ENCODE data around the gene MC1R. TPM values are rescaled to one million over a fixed set of nuclear protein-coding genes. Genes with fewer than 3 reads are reported as not detected.
"Not testable (repeated sequence)": the region's sequence is repeated elsewhere in the genome, so short reads cannot be mapped to it uniquely, and the experiment has no call there.

MC1R gene
- total and polyA plus RNA-seq, 2 donors = 0.99 to 20.4 TPM

GRCh38 chr16:89910717-89911354, 7.8 kb upstream of the MC1R start:
- H3K36me3 ChIP-seq (ENCODE audit: control insufficient read depth in 2 of 2, insufficient read depth in 2 of 2, low read length in 1 of 2) = peaks cover 44 to 49% of the 10 kb centered on the region in 2 donors
- H3K27me3 ChIP-seq (ENCODE audit: control insufficient read depth in 2 of 2, insufficient read depth in 1 of 2, low read length in 1 of 2) = peaks cover 0 to under 1% of the 10 kb centered on the region in 2 donors
- DNase-seq (ENCODE audit: low read depth in 6 of 9, low spot score in 9 of 9) = no peak
- H3K27ac ChIP-seq (ENCODE audit: low read depth in 1 of 2, low read length in 1 of 2) = no peak overlapping the region
- WGBS = 98% methylated on average over 27 of the region's 27 CpGs
- H3K9me3 ChIP-seq (ENCODE audit: control insufficient read depth in 2 of 2, insufficient read depth in 1 of 2, low read length in 1 of 2) = peaks cover 3 to 13% of the 10 kb centered on the region in 2 donors
- no peak overlapping the region for H3K4me3 ChIP-seq (ENCODE audit: low read length in 2 of 2)
- no peaks in the 10 kb centered on the region for H3K4me1 ChIP-seq (ENCODE audit: control insufficient read depth in 2 of 2, insufficient read depth in 2 of 2, low read length in 2 of 2)

DNA sequence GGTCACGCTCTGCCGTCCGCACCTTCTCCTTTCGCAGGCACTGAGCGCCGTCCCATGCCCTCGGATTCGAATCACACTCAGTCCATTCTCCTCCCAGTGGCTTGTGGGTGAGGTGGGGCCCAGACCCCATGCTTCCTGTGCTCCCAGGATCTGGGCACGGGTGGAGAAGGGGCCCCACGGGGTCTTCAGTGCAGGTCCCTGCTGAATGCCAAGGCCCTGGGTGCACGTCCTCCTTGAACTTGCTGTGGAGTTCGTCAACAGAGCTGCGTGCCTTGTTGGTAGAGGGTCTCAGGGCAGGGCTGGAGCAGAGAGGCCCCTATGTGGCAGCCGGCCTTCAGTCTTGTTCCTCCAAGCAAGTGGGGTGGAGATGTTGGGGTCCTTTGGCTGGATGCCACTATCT, 7.3 kb upstream of the MC1R start:
- Histone ChIP-seq H3K27ac (ENCODE audit: low read depth in 1 of 2, low read length in 1 of 2) (no peak overlapping the region), H3K4me3 (ENCODE audit: low read length in 2 of 2) (no peak overlapping the region), H3K9me3 (ENCODE audit: control insufficient read depth in 2 of 2, insufficient read depth in 1 of 2, low read length in 1 of 2) (peaks cover 3 to 13% of the 10 kb centered on the region in 2 donors), H3K4me1 (ENCODE audit: control insufficient read depth in 2 of 2, insufficient read depth in 2 of 2, low read length in 2 of 2) (no peaks in the 10 kb centered on the region), H3K27me3 (ENCODE audit: control insufficient read depth in 2 of 2, insufficient read depth in 1 of 2, low read length in 1 of 2) (peaks cover 0 to 2% of the 10 kb centered on the region in 2 donors), H3K36me3 (ENCODE audit: control insufficient read depth in 2 of 2, insufficient read depth in 2 of 2, low read length in 1 of 2) (peaks cover 39 to 43% of the 10 kb centered on the region in 2 donors)
- DNase-seq (ENCODE audit: low read depth in 6 of 9, low spot score in 9 of 9) = no peak
- 97% methylated on average over 14 of the region's 14 CpGs for WGBS

DNA sequence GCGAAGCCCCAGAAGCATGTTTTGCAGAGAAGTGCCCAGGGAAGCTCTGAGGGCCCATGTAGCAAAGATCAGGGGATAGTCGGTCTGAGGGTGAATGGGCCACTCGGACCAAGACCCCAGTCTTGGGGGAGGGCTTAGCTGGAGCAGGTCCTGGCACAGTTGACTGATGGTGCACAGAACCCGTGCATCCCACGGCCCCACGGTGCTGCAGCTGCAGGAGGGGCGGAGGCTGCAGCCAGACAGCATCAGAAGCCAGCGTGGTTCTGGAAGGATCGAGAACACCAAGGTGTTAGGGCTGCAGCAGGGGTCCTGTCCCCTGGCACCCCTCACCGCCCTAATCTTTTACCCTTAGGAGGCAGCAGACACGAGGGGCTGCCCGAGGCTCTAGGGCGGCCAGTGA, 6.5 kb upstream of the MC1R start:
- H3K36me3 ChIP-seq (ENCODE audit: control insufficient read depth in 2 of 2, insufficient read depth in 2 of 2, low read length in 1 of 2) = peaks cover 31 to 36% of the 10 kb centered on the region in 2 donors
- 96% methylated on average over 13 of the region's 13 CpGs for WGBS
- peaks cover 3 to 8% of the 10 kb centered on the region in 2 donors for H3K9me3 ChIP-seq (ENCODE audit: control insufficient read depth in 2 of 2, insufficient read depth in 1 of 2, low read length in 1 of 2)
- DNase-seq (ENCODE audit: low read depth in 6 of 9, low spot score in 9 of 9) = no peak
- peaks cover 0 to 2% of the 10 kb centered on the region in 2 donors for H3K27me3 ChIP-seq (ENCODE audit: control insufficient read depth in 2 of 2, insufficient read depth in 1 of 2, low read length in 1 of 2)
- peaks cover 2% of the 10 kb centered on the region in 2 donors for H3K4me1 ChIP-seq (ENCODE audit: control insufficient read depth in 2 of 2, insufficient read depth in 2 of 2, low read length in 2 of 2)
- H3K4me3 ChIP-seq (ENCODE audit: low read length in 2 of 2) = no peak overlapping the region
- H3K27ac ChIP-seq (ENCODE audit: low read depth in 1 of 2, low read length in 1 of 2) = no peak overlapping the region

DNA sequence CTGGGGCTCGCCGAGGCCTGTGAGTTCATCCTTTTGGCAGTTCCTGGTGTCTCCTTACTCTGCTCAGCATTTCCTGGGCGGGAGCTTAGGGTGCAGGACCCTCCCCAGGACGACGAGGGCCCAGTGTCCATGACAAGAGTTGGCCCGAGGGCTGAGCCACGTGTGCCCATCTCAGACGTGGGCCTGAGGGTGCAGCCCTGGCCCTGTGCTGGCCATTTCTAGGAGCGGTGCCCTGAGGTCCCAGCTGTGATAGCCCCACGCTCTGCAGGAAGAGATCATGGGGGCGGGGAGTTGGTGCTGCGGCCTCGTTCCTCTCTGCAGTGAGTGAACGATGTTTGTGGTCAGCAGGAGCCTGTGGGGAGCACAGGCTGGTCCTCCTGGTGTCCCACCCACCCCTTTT, 6.0 kb upstream of the MC1R start:
- Histone ChIP-seq H3K36me3 (ENCODE audit: control insufficient read depth in 2 of 2, insufficient read depth in 2 of 2, low read length in 1 of 2) (peaks cover 28 to 36% of the 10 kb centered on the region in 2 donors), H3K27me3 (ENCODE audit: control insufficient read depth in 2 of 2, insufficient read depth in 1 of 2, low read length in 1 of 2) (peaks cover 0 to 2% of the 10 kb centered on the region in 2 donors), H3K4me3 (ENCODE audit: low read length in 2 of 2) (no peak overlapping the region), H3K4me1 (ENCODE audit: control insufficient read depth in 2 of 2, insufficient read depth in 2 of 2, low read length in 2 of 2) (peaks cover 7% of the 10 kb centered on the region in 2 donors), H3K27ac (ENCODE audit: low read depth in 1 of 2, low read length in 1 of 2) (no peak overlapping the region), H3K9me3 (ENCODE audit: control insufficient read depth in 2 of 2, insufficient read depth in 1 of 2, low read length in 1 of 2) (peaks cover 3 to 8% of the 10 kb centered on the region in 2 donors)
- 91% methylated on average over 14 of the region's 14 CpGs for WGBS
- DNase-seq (ENCODE audit: low read depth in 6 of 9, low spot score in 9 of 9) = no peak

- Histone ChIP-seq H3K4me1 (ENCODE audit: control insufficient read depth in 2 of 2, insufficient read depth in 2 of 2, low read length in 2 of 2) (peaks cover 15 to 18% of the 10 kb centered on the region in 2 donors), H3K4me3 (ENCODE audit: low read length in 2 of 2) (no peak overlapping the region), H3K27me3 (ENCODE audit: control insufficient read depth in 2 of 2, insufficient read depth in 1 of 2, low read length in 1 of 2) (peaks cover 4 to 12% of the 10 kb centered on the region in 2 donors), H3K9me3 (ENCODE audit: control insufficient read depth in 2 of 2, insufficient read depth in 1 of 2, low read length in 1 of 2) (peaks cover 0 to under 1% of the 10 kb centered on the region in 2 donors), H3K27ac (ENCODE audit: low read depth in 1 of 2, low read length in 1 of 2) (no peak overlapping the region), H3K36me3 (ENCODE audit: control insufficient read depth in 2 of 2, insufficient read depth in 2 of 2, low read length in 1 of 2) (peaks cover 17 to 29% of the 10 kb centered on the region in 2 donors)
- WGBS = 94% methylated on average over 30 of the region's 30 CpGs
- no peak for DNase-seq (ENCODE audit: low read depth in 6 of 9, low spot score in 9 of 9)
Measured at GRCh38 chr16:89913408-89914387, 5.0 kb upstream of the MC1R start.

- H3K27ac ChIP-seq (ENCODE audit: low read depth in 1 of 2, low read length in 1 of 2); H3K9me3 ChIP-seq (ENCODE audit: control insufficient read depth in 2 of 2, insufficient read depth in 1 of 2, low read length in 1 of 2); H3K4me3 ChIP-seq (ENCODE audit: low read length in 2 of 2); DNase-seq (ENCODE audit: low read depth in 6 of 9, low spot score in 9 of 9): not testable (repeated sequence)
- H3K27me3 ChIP-seq (ENCODE audit: control insufficient read depth in 2 of 2, insufficient read depth in 1 of 2, low read length in 1 of 2) = peaks cover 14 to 23% of the 10 kb centered on the region in 2 donors
- peaks cover 16 to 22% of the 10 kb centered on the region in 2 donors for H3K36me3 ChIP-seq (ENCODE audit: control insufficient read depth in 2 of 2, insufficient read depth in 2 of 2, low read length in 1 of 2)
- peaks cover 15 to 22% of the 10 kb centered on the region in 2 donors for H3K4me1 ChIP-seq (ENCODE audit: control insufficient read depth in 2 of 2, insufficient read depth in 2 of 2, low read length in 2 of 2)
- WGBS = 86% methylated on average over 11 of the region's 11 CpGs
Measured at GRCh38 chr16:89914642-89915285, 3.9 kb upstream of the MC1R start.

DNA sequence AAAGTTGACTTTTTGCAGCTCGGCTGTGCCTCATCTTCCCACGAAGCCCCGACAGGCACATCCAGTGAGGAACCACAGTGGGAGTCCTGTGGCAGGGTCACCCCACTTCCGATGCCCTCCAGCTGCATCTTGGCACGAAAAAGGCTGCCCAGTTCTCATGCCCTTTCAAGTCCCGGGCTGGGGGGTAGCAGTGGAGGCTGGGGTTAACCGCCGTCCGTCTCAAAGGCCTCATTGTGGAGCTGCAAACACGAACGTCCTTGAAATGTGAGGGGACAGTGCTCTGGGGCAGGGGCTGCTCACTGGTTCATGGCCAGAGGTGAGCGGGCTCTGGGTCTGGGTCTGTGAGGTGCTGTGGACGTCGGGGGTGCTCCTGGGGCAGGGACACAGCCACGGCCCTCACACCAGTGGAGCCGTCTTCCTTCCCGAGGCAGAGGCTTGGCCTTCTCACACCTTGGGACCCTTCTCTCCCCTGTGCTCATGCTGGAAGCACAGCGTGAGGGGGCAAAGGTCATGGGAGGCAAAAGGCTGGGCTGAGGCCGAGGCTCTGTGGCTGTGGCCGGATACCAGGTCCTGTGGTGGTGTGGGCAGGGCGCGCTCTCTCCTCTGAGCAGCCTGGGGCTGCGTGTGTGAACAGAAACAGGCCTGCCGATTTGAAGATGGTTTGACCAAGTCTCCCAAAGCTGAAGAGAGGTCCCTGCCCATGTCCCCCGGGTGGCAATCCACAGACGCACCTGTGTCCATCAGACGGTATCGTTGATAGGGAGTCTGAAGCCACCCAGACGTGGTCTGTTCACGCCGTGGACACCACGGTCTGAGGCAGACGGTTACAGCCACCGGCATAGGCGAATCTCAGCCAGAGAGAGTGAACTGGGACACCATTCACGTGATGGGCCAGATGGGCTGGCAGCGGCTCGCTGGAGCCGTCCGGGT, 3.1 kb upstream of the MC1R start:
- 94% methylated on average over 40 of the region's 40 CpGs for WGBS
- Histone ChIP-seq H3K4me3 (ENCODE audit: low read length in 2 of 2) (no peak overlapping the region), H3K36me3 (ENCODE audit: control insufficient read depth in 2 of 2, insufficient read depth in 2 of 2, low read length in 1 of 2) (peaks cover 14 to 19% of the 10 kb centered on the region in 2 donors), H3K27ac (ENCODE audit: low read depth in 1 of 2, low read length in 1 of 2) (no peak overlapping the region), H3K27me3 (ENCODE audit: control insufficient read depth in 2 of 2, insufficient read depth in 1 of 2, low read length in 1 of 2) (peaks cover 22 to 31% of the 10 kb centered on the region in 2 donors), H3K9me3 (ENCODE audit: control insufficient read depth in 2 of 2, insufficient read depth in 1 of 2, low read length in 1 of 2) (no peaks in the 10 kb centered on the region), H3K4me1 (ENCODE audit: control insufficient read depth in 2 of 2, insufficient read depth in 2 of 2, low read length in 2 of 2) (peaks cover 16 to 24% of the 10 kb centered on the region in 2 donors)
- no peak for DNase-seq (ENCODE audit: low read depth in 6 of 9, low spot score in 9 of 9)

- Histone ChIP-seq H3K27me3 (ENCODE audit: control insufficient read depth in 2 of 2, insufficient read depth in 1 of 2, low read length in 1 of 2) (peaks cover 42 to 54% of the 10 kb centered on the region in 2 donors), H3K4me3 (ENCODE audit: low read length in 2 of 2) (peak overlapping the region; percentile 28 to 37), H3K4me1 (ENCODE audit: control insufficient read depth in 2 of 2, insufficient read depth in 2 of 2, low read length in 2 of 2) (peaks cover 27 to 46% of the 10 kb centered on the region in 2 donors), H3K36me3 (ENCODE audit: control insufficient read depth in 2 of 2, insufficient read depth in 2 of 2, low read length in 1 of 2) (peaks cover 0 to 3% of the 10 kb centered on the region in 2 donors), H3K27ac (ENCODE audit: low read depth in 1 of 2, low read length in 1 of 2) (peak overlapping the region; percentile 36 to 78), H3K9me3 (ENCODE audit: control insufficient read depth in 2 of 2, insufficient read depth in 1 of 2, low read length in 1 of 2) (no peaks in the 10 kb centered on the region)
- WGBS = under 1% methylated on average over 39 of the region's 39 CpGs
- DNase-seq (ENCODE audit: low read depth in 6 of 9, low spot score in 9 of 9) = peak in 7 of 9 donors; percentile 57 to 84 (median 68)
Measured at GRCh38 chr16:89917773-89918452, 749 bp upstream of the MC1R start.
